CD4-positive, CD25-positive, alpha-beta regulatory T cell (primary cell): ENCODE data around the gene PLCB4. TPM values are rescaled to one million over a fixed set of nuclear protein-coding genes. Genes with fewer than 3 reads are reported as not detected.

ENCODE experiments used
- ATAC-seq, 2 donors: fragments of 150-1000 bp; cut with Tn5 transposase; one replicate each; pipeline ENCODE4 v1.10.0; 2021; ENCODE audit warnings: low read depth in 2 of 2, moderate number of reproducible peaks in 2 of 2, moderate library complexity in 1 of 2
- DNase-seq, 3 donors: peaks; one replicate each; pipeline versions ENCODE4 v3.0.0 to v3.0.0-alpha.2; 2012 to 2022; ENCODE audit warnings: mixed read lengths in 1 of 3
- H3K27ac ChIP-seq: one replicate; pipeline ENCODE4 v1.7.0; 2013; ENCODE audit warnings: mild to moderate bottlenecking, low read length; ENCODE audit not compliant: insufficient read depth, poor library complexity, severe bottlenecking
- H3K27me3 ChIP-seq: one replicate; pipeline ENCODE4 v1.7.0; 2013; ENCODE audit warnings: low read length; ENCODE audit not compliant: control insufficient read depth, insufficient read depth
- H3K36me3 ChIP-seq: one replicate; pipeline ENCODE4 v1.7.0; 2013; ENCODE audit warnings: mild to moderate bottlenecking, low read length, moderate library complexity; ENCODE audit not compliant: control insufficient read depth, insufficient read depth
- H3K4me1 ChIP-seq: 2 replicates; pipeline ENCODE4 v1.7.0; 2013; ENCODE audit warnings: mild to moderate bottlenecking, low read length; ENCODE audit not compliant: insufficient read depth, control insufficient read depth, poor library complexity, severe bottlenecking
- H3K4me3 ChIP-seq: one replicate; pipeline ENCODE4 v1.7.0; 2013; ENCODE audit warnings: low read depth, mild to moderate bottlenecking, low read length, moderate library complexity
- H3K9me3 ChIP-seq, 2 experiments: 1 replicate in 1 of 2; 2 replicates in 1 of 2; pipeline ENCODE4 v1.7.0; 2013; ENCODE audit warnings: low read length in 2 of 2, mild to moderate bottlenecking in 1 of 2, moderate library complexity in 1 of 2; ENCODE audit not compliant: control insufficient read depth in 2 of 2
- H3K27ac Mint-ChIP-seq, 3 donors: one replicate each; pipeline ENCODE4 v1.8.0; 2020 to 2022; ENCODE audit warnings: mild to moderate bottlenecking in 3 of 3, mixed read lengths in 3 of 3, moderate library complexity in 2 of 3
- H3K27me3 Mint-ChIP-seq: one replicate; pipeline ENCODE4 v1.8.0; 2022; ENCODE audit warnings: mild to moderate bottlenecking, mixed read lengths
- H3K36me3 Mint-ChIP-seq: one replicate; pipeline ENCODE4 v1.8.0; 2020; ENCODE audit warnings: mixed read lengths
- H3K4me1 Mint-ChIP-seq, 4 donors: one replicate each; pipeline ENCODE4 v1.8.0; 2020 to 2022; ENCODE audit warnings: mixed read lengths in 4 of 4, mild to moderate bottlenecking in 1 of 4
- H3K4me3 Mint-ChIP-seq, 4 donors: one replicate each; pipeline ENCODE4 v1.8.0; 2020 to 2022; ENCODE audit warnings: mild to moderate bottlenecking in 4 of 4, mixed read lengths in 4 of 4, moderate library complexity in 3 of 4
- H3K9me3 Mint-ChIP-seq, 7 donors: one replicate each; pipeline ENCODE4 v1.8.0; 2020 to 2022; ENCODE audit warnings: mixed read lengths in 7 of 7, mild to moderate bottlenecking in 3 of 7, moderate library complexity in 2 of 7
- polyA plus RNA-seq, 4 donors: library from polyadenylated mRNA; unstranded; fragments of 300-500 nt; fragmentation: Illumina TruSeq; gene quantifications; one replicate each; pipeline ENCODE4 v1.2.3, GENCODE V29; 2021
- total RNA-seq: library from RNA; stranded (reverse); gene quantifications from one replicate; pipeline ENCODE4 v1.2.3, GENCODE V29; 2022

The PLCB4 gene
- total and polyA plus RNA-seq, 5 donors from 2014 or later = 0.94 TPM; not detected in 4

DNA sequence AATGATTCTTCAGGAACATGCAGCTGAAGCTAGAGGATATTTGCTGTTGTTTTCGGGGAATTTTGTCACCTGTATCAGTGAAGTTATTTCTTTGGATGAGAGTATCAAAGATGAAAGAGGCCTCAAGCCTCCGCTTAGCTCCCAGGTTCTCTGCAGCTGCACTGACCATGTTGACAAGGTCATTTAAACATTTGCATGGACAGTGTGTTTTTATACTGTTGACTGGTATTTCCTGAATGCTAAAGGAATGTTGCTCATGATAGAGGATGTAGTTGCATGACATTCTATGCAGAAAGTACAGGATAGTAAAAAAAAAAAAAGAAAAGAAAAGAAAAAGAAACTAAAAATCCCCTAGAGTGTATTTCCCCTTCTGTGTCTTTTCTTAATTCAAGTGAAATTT lies 279.9 kb downstream of the PLCB4 start:
- no peak for DNase-seq
- Histone ChIP-seq H3K4me3 (no peak overlapping the region), H3K9me3 (no peaks in the 10 kb centered on the region), H3K4me1 (no peaks in the 10 kb centered on the region), H3K27me3 (no peaks in the 10 kb centered on the region), H3K36me3 (no peaks in the 10 kb centered on the region), H3K27ac (no peak overlapping the region)
- Mint-ChIP-seq H3K27me3 (no peaks in the 10 kb centered on the region), H3K27ac (no peak overlapping the region), H3K4me1 (no peaks in the 10 kb centered on the region), H3K4me3 (no peak overlapping the region), H3K36me3 (no peaks in the 10 kb centered on the region), H3K9me3 (peaks cover 0 to 4% (median 0%) of the 10 kb centered on the region in 7 donors)
- ATAC-seq = no peak

DNA sequence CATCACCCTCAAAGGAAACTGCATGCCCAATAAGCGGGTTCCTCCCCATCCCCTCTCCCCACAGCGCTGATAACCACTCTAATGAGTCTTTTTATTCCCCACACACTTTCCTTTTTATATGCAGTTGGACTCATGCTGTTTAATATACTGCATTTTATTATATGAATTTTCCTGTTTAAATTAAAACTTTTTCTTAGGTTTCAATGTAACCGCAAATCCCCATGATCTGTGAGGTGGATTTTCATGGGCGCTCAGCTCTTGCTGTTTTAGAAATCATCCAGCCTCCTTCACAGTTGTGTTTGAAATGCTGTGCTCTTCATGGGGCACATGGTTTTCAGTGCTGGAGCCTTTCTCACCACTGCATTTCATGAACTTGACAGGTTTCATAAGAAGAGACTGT lies 280.4 kb downstream of the PLCB4 start:
- no peak overlapping the region for H3K27ac ChIP-seq
- H3K9me3 ChIP-seq = no peaks in the 10 kb centered on the region
- Mint-ChIP-seq H3K4me1 (no peaks in the 10 kb centered on the region), H3K36me3 (no peaks in the 10 kb centered on the region), H3K27me3 (no peaks in the 10 kb centered on the region), H3K9me3 (peaks cover 0 to 4% (median 0%) of the 10 kb centered on the region in 7 donors), H3K27ac (no peak overlapping the region), H3K4me3 (no peak overlapping the region)
- no peaks in the 10 kb centered on the region for H3K36me3 ChIP-seq
- H3K27me3 ChIP-seq = no peaks in the 10 kb centered on the region
- DNase-seq (no peak), ATAC-seq (no peak)
- no peak overlapping the region for H3K4me3 ChIP-seq
- H3K4me1 ChIP-seq = no peaks in the 10 kb centered on the region

DNA sequence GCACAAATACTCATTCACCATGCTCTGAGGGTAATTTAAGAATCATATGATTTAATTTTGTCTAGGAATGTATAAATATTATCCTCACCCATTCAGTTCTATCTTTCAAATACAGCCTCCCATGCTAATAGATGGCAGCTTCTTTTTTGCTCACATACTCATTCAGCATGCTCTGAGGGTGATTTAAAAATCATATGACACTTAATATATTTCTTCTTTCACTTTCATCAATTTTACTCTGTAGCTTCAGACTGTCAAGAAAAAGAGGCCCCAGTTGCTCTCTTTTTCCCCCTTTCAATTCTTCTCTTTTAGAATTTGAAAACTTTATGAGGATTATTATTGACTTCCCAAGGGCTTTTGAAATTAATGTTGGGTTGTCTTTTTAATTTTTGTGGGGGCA lies 283.9 kb downstream of the PLCB4 start:
- Histone ChIP-seq H3K9me3 (no peaks in the 10 kb centered on the region), H3K4me1 (no peaks in the 10 kb centered on the region), H3K27ac (no peak overlapping the region), H3K36me3 (no peaks in the 10 kb centered on the region), H3K4me3 (no peak overlapping the region), H3K27me3 (no peaks in the 10 kb centered on the region)
- ATAC-seq = no peak
- no peaks in the 10 kb centered on the region for H3K4me1 Mint-ChIP-seq
- no peaks in the 10 kb centered on the region for H3K27me3 Mint-ChIP-seq
- no peak overlapping the region for H3K4me3 Mint-ChIP-seq
- H3K9me3 Mint-ChIP-seq = peaks cover 0 to 1% (median 0%) of the 10 kb centered on the region in 7 donors
- no peak overlapping the region for H3K27ac Mint-ChIP-seq
- no peaks in the 10 kb centered on the region for H3K36me3 Mint-ChIP-seq
- no peak for DNase-seq

DNA sequence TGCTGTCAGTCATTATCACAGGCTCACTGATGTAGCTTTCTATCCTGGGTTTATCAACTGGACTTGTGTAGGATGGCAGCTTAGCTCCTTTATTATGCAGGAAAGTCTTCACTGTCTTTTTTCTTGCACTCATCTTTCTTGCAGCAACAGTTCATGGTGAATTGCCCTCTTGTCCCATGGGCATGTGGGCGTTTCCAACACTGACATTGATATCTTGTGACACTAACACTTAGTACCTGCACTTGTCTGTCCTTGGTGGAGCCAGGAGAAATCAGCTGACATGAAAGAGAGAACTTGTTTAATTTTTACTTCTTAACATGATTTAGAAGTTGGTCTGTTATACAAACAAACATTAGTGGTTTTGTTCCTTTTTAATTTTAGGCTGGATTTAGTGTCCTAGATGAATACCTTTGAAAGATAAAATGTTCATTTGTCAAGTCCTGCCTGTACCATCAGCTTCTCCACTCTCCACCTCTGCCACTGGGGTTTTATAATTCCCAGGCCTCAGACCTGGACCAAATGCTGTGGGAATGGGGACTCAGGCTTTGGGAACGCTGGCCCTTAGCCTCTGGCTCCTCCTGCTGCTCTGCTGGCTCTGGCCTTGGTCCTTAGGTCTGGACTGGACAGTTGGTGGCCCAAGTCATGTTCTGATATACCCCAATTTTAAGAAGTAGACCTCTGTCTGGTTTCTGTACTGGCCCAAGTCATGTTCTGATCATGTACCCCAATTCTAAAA lies 284.5 kb downstream of the PLCB4 start:
- ATAC-seq (no peak), DNase-seq (no peak)
- Histone ChIP-seq H3K4me1 (no peaks in the 10 kb centered on the region), H3K4me3 (no peak overlapping the region), H3K27me3 (no peaks in the 10 kb centered on the region), H3K9me3 (no peaks in the 10 kb centered on the region), H3K36me3 (no peaks in the 10 kb centered on the region), H3K27ac (no peak overlapping the region)
- Mint-ChIP-seq H3K27ac (no peak overlapping the region), H3K9me3 (peaks cover 0 to 1% (median 0%) of the 10 kb centered on the region in 7 donors), H3K36me3 (no peaks in the 10 kb centered on the region), H3K27me3 (no peaks in the 10 kb centered on the region), H3K4me3 (no peak overlapping the region), H3K4me1 (no peaks in the 10 kb centered on the region)

GRCh38 chr20:9353916-9354276 lies 285.0 kb downstream of the PLCB4 start:
- Mint-ChIP-seq H3K4me3 (no peak overlapping the region), H3K4me1 (no peaks in the 10 kb centered on the region), H3K36me3 (no peaks in the 10 kb centered on the region), H3K27me3 (no peaks in the 10 kb centered on the region), H3K27ac (no peak overlapping the region), H3K9me3 (peaks cover 0 to 2% (median 0%) of the 10 kb centered on the region in 7 donors)
- DNase-seq (no peak), ATAC-seq (no peak)
- H3K27ac ChIP-seq = no peak overlapping the region
- H3K27me3 ChIP-seq = no peaks in the 10 kb centered on the region
- H3K36me3 ChIP-seq = no peaks in the 10 kb centered on the region
- H3K4me1 ChIP-seq = no peaks in the 10 kb centered on the region
- no peak overlapping the region for H3K4me3 ChIP-seq
- no peaks in the 10 kb centered on the region for H3K9me3 ChIP-seq

GRCh38 chr20:9354579-9354978 lies 285.7 kb downstream of the PLCB4 start:
- Histone ChIP-seq H3K36me3 (no peaks in the 10 kb centered on the region), H3K27me3 (no peaks in the 10 kb centered on the region), H3K27ac (no peak overlapping the region), H3K4me3 (no peak overlapping the region), H3K9me3 (no peaks in the 10 kb centered on the region), H3K4me1 (no peaks in the 10 kb centered on the region)
- H3K27ac Mint-ChIP-seq = no peak overlapping the region
- DNase-seq = no peak
- ATAC-seq = no peak
- no peaks in the 10 kb centered on the region for H3K36me3 Mint-ChIP-seq
- H3K27me3 Mint-ChIP-seq = no peaks in the 10 kb centered on the region
- H3K4me3 Mint-ChIP-seq = no peak overlapping the region
- H3K4me1 Mint-ChIP-seq = no peaks in the 10 kb centered on the region
- H3K9me3 Mint-ChIP-seq = peaks cover 0 to 2% (median 0%) of the 10 kb centered on the region in 7 donors

- ATAC-seq = no peak
- DNase-seq = no peak
- H3K9me3 Mint-ChIP-seq = peaks cover 0 to 2% (median 0%) of the 10 kb centered on the region in 7 donors
- Histone ChIP-seq H3K9me3 (no peaks in the 10 kb centered on the region), H3K27me3 (no peaks in the 10 kb centered on the region), H3K27ac (no peak overlapping the region), H3K4me3 (no peak overlapping the region), H3K36me3 (no peaks in the 10 kb centered on the region), H3K4me1 (no peaks in the 10 kb centered on the region)
- no peaks in the 10 kb centered on the region for H3K36me3 Mint-ChIP-seq
- H3K27me3 Mint-ChIP-seq = peaks cover 4% of the 10 kb centered on the region
- no peak overlapping the region for H3K4me3 Mint-ChIP-seq
- H3K27ac Mint-ChIP-seq = no peak overlapping the region
- no peaks in the 10 kb centered on the region for H3K4me1 Mint-ChIP-seq
Observed at GRCh38 chr20:9358001-9358400, 289.1 kb downstream of the PLCB4 start.

GRCh38 chr20:9359561-9360308 lies 290.8 kb downstream of the PLCB4 start:
- H3K4me1 Mint-ChIP-seq = no peaks in the 10 kb centered on the region

More at GRCh38 chr20:9359561-9360308, 290.8 kb downstream of the PLCB4 start:
- Histone ChIP-seq H3K27ac (no peak overlapping the region), H3K9me3 (no peaks in the 10 kb centered on the region), H3K4me3 (no peak overlapping the region), H3K4me1 (no peaks in the 10 kb centered on the region), H3K36me3 (no peaks in the 10 kb centered on the region), H3K27me3 (no peaks in the 10 kb centered on the region)
- peaks cover 0 to 2% (median 0%) of the 10 kb centered on the region in 7 donors for H3K9me3 Mint-ChIP-seq
- H3K36me3 Mint-ChIP-seq = no peaks in the 10 kb centered on the region
- H3K4me3 Mint-ChIP-seq = no peak overlapping the region
- peaks cover 4% of the 10 kb centered on the region for H3K27me3 Mint-ChIP-seq
- DNase-seq (no peak), ATAC-seq (no peak)
- no peak overlapping the region for H3K27ac Mint-ChIP-seq
